HG02588 (cell line): ENCODE results near the gene PECR.

ENCODE experiments used
- ATAC-seq: cut with Tn5 transposase; IDR thresholded peaks from one replicate; pipeline ENCODE4 v1.9.1; 2021; ENCODE audit warnings: mild to moderate bottlenecking, moderate library complexity; ENCODE audit not compliant: unreplicated experiment

Gene PECR

GRCh38 chr2:216081487-216082116, at the start of gene PECR, which contains the start of gene TMEM169:
TSS of gene PECR (minus strand) at chr2:216081809. CDS start at chr2:216081741, 68 bp downstream.
TSS of gene TMEM169 (plus strand) at chr2:216081919. CDS start at chr2:216095964, 14,045 bp downstream.
- ATAC-seq = peak; percentile 96

- no peak for ATAC-seq
These were observed 48.9 kb upstream of the PECR start for GRCh38 chr2:216130346-216130971.

DNA sequence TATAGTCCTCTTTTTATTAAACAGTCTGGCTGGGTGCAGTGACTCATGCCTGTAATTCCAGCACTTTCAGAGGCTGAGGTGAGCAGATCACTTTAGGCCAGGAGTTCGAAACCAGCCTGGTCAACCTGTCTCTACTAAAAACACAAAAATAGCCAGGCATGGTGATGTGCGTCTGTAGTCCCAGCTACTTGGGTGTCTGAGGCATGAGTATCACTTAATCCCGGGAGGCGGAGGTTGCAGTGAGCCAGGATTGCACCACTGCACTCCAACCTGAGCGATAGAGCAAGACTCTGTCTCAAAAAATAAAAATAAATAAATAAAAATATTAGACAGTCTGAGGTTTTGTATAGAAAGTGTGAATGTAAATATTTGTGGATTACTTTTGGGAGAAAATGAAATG, 45.3 kb upstream of the PECR start:
- ATAC-seq = no peak

GRCh38 chr2:216121255-216121654, 39.6 kb upstream of the PECR start:
- no peak for ATAC-seq

DNA sequence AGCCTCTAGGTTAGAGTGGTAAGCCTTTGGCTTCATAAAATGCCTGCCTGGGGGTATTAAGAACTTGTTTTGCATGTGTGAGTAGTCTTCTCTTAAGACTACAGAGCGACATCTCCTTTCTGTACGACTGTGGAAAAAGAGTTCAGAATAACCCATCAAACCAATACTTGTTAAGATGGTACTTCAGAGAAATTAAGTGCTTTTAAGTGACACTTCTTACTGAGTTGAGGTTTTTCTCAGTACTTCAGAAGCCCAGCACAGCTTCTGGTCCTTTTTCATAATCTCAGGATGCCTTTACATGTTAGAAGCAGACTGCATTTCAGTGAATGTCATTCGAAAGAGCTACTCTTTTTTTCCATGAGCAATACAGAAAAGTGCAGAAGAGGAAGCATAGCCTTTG, 38.4 kb upstream of the PECR start:
- ATAC-seq = no peak

DNA sequence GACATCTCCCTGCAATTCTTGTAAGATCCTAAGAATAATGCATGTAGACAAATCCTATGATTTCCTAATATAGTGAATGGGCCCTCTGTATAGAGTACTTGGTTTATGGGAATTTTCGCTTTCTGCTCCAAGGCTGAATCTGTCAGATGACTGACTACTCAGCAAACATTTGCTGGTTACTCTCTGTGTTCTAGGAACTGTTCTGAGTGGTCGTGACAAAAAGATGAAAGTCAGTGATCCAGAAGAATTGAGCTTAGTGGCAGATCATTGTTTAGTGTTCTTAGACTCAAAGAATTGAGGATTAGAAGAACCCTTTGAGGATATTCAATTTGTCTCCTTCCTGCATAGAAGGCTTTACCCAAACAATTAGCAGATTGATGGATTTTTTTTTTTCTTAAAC, 37.5 kb upstream of the PECR start:
- no peak for ATAC-seq

DNA sequence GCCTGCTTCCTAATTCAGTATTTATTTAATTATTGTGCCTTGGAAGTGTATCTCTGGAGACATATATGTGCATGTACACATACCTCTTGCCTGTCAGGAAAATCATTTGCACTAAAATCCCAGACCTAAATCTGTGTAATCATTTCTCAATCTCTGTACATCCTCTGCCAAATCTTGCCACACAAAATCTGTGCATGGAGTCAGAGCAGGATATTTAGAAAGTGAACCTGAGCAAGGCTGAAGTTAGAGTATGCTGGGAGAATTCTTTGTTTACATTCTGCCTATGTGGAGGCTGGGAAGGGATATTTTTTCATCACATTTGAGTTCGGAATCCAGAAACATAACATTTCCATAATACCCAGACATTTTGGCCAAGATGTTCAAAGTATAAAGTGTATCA, 36.9 kb upstream of the PECR start:
- ATAC-seq = no peak

DNA sequence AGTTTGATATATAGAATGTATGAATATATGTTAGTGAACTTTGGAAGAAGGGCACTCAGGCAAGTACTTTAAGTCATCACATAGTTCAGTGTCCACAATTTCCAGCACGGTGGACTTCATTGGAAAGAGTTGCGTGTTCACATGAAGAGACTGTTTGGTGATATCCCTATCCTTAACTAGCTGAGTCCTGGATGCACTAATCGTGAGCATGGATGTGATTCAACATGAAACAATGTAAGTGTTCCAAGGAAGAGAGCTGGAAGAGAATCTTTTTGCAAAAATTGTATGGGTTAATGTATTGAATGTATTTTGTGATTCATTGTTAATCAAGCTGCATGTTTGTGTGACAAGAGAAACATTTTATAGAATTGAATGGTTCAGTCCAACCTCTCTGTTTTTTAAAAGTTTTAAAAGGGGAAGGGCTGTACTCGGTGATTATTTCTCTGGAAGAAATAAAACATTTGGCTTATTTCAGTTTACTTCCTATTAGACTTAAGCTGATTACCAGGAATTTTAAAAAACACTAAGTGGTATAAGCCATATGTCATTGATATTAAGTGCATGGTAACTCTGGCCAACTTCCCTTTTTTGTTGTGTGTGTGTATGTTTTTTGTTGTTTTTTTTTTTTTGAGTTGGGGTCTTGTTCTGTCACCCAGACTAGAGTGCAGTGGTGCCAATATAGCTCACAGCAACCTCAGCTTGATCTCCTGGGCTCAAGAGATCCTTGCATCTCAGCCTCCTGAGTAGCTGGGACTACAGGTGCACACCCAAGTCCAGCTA, 36.1 kb upstream of the PECR start:
- ATAC-seq = no peak

- ATAC-seq = no peak
These were observed 34.8 kb upstream of the PECR start for GRCh38 chr2:216116418-216116817.

- ATAC-seq = peak; percentile 52
These were observed 33.3 kb upstream of the PECR start for GRCh38 chr2:216114714-216115531.

DNA sequence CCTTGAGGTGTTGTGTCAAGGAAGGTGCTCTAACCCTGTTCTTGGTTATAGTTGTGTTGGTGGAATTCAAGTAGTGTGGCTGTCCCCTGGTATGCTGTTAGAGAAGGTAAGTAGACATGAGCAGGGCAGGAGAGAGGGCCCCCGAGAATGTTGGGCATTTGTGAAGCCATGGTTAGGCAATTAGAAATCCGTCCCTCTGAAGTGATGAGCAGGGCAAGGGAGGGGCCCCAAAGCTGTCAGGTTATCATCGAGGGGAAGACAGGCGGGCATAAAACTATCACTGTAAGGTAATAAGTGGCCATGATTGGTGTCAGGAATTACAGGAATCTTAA, 32.7 kb upstream of the PECR start:
- ATAC-seq = no peak

- peak; percentile 72 for ATAC-seq
These were observed 32.0 kb upstream of the PECR start for GRCh38 chr2:216113572-216113971.

DNA sequence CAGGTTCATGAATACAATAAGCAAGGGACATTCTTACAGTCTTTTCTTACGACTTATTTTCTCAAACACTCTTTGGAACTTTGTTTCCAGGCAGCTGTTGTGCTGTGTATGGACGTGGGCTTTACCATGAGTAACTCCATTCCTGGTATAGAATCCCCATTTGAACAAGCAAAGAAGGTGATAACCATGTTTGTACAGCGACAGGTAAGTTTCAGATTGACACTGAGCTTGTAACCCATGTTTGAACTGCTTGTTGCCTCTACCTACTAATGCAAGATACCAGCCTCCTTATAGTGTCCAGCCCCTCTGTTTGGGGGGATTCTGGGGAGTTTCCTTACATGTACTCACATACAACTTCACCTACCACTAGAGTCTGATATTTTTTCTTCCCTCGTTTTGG, 31.3 kb upstream of the PECR start:
- ATAC-seq = no peak

GRCh38 chr2:216111122-216111521, 29.5 kb upstream of the PECR start:
- no peak for ATAC-seq

DNA sequence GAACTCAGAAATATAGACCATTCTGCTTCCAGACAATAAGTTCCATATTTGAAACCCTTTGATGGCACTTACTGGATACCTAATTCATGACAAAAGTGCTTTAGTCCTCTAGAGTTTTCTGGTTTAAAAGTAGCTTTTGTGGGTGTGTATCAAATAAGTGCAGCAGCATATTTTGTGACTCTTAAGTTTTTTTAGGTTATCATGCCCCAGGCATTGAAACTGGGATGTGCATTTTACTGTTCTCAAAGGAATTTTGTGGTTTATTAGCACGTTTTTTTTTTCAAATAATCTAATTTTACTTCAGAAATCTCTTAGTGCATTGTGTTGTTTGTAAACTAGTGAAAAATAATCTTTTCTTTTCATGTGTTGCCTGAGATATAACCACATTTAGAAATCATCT, 29.0 kb upstream of the PECR start:
- no peak for ATAC-seq

DNA sequence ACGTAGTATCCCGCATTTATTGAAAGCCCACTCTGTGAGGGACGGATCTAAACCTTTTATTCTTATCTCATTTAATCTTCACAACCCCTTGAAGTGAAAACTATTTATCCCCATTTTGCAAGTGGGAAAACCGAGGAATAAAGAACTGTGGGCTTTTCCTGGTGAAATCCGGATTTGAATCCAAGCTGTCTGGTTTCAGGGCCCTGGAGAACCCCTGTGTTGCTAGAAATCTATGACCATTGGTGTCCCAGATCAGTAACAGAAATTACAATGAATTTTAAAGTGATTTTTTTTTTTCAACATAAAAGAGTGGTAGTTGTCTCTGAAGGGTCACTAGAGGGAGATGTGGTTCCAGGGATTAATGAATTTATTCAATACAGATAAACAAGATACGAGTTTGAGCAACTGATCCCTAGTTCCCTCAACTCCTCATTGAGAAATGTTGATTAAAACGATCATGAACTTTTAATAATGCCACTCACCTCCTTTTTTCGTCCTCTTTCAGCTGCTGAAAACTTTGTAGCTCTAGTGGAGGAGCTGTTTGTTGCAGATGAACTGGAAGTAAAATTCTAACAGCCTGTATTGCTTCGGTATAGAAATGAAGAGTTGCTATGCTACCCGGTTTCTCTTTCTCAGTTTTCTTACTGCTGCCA, 28.5 kb upstream of the PECR start:
- ATAC-seq = no peak

DNA sequence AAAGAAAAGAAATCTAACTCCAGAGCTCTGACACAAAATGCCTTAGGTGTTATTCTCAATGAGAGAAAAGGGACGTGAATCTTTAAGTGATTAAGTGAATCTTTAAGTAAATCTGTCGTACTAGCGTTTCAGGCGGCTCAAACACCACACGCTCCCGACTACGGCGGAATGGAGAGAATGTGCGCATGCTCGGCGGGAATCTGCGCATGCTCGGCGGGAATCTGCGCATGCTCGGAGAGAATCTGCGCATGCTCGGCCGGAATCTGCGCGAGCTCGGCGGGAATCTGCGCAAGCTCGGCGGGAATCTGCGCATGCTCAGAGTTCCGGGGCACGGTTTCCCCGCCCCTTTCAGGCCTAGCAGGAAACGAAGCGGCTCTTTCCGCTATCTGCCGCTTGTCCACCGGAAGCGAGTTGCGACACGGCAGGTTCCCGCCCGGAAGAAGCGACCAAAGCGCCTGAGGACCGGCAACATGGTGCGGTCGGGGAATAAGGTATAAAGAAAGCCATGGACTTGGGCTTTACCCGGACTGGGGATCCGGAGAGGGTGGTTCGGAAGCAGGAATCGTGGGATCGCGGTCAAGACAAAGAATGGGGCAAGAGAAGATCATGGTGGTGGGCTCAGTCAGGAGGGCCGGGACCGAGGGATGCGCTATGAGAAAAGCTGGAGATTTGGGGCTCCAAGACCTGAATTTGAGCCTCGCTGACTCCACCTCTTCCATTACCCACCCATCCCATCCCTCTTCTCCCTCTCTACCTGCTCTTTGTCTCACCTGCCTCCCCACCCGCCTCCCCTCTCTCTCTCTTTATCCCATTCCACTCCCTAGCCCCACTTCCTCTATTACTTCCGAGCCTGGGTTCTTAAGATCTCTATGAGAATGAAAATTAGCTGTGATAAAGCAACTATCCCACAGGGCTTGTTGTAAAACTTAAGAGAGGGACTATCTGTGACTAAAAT, 27.6 kb upstream of the PECR start, which contains the start of gene XRCC5:
XRCC5 (plus strand) TSS at position 382 of the 955 bp plus-strand sequence; CDS start at position 471, 89 bp downstream.
- ATAC-seq = peak; percentile 53

DNA sequence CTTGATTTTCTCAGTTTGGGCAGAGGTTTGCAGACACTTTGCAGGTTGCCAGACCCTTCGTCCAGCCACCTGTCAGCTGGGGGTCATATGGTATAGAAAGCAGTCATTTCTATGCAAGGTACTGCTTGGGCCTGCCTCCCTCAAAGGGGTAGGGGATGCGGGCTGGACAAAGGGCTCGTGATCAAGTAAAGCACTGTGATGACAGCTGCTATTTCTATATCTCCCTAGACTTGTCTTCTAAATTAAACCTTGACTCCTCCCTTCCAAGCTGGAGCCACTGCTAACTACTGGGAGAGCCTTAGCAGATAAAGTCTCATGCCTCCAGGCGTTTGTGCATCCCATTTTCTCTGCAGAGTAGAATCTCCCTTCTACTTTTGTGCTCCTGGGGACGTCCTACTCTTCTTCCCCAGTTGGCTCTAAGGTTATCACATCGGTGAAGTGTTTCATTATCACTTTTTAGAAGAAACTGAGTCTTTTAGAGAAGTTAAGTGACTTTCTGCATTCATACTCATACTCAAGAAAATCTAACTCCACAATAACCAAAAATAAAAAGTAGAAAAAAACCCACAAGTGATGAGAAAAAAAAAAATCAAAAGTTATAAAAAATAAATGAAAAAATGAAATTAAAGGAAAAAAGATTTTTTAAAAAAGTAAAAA, 26.8 kb upstream of the PECR start:
- no peak for ATAC-seq

DNA sequence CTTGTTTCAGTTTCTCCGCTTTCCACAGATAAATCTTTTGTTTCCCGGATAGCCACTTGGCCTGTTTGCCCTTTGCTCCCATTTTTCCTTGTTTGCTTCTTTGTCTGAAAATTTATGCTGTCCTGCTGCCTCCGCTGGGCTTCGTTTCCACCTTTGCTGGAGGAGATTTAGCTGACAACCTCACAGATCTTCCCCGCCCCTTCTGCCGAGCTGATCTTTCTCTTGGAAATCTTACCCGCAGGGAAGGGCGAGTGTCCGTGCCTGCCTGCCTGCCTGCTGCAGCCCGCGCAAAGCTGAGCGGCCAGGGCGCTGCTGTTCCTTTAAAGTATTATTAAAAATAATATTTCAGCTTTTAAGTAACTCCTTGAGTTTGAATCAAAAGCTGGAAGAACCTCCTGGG, 26.2 kb upstream of the PECR start:
- ATAC-seq = no peak
